Measurements from ENCODE around the gene SCAF1.

The SCAF1 gene

GRCh38 chr19:49688531-49689132 lies 46.6 kb downstream of the SCAF1 start:
- DNase-seq, result no peak

- no peak for DNase-seq
Measured at GRCh38 chr19:49689133-49690078, 47.4 kb downstream of the SCAF1 start, which contains the start of gene ADM5. Gene ADM5 (plus strand): TSS chr19:49689594. CDS start chr19:49689838, 244 bp downstream.

GRCh38 chr19:49690079-49690655 lies 48.2 kb downstream of the SCAF1 start:
- DNase-seq, result no peak

- DNase-seq, result peak; percentile 87
Measured at GRCh38 chr19:49690656-49691242, 48.7 kb downstream of the SCAF1 start, which contains the start of gene CPT1C. Gene CPT1C (plus strand): TSS chr19:49691116. CDS start chr19:49692253, 1,137 bp downstream.

GRCh38 chr19:49691243-49692146 lies 49.5 kb downstream of the SCAF1 start:
- peak; percentile 81 for DNase-seq

GRCh38 chr19:49692147-49692506 lies 50.1 kb downstream of the SCAF1 start:
- no peak for DNase-seq

- no peak for DNase-seq
Measured at GRCh38 chr19:49696115-49696514, 54.1 kb downstream of the SCAF1 start.

- no peak for DNase-seq
Measured at GRCh38 chr19:49696865-49697264, 54.9 kb downstream of the SCAF1 start.

- no peak for DNase-seq
Measured at GRCh38 chr19:49699364-49699763, 57.4 kb downstream of the SCAF1 start.

- DNase-seq, result no peak
Measured at GRCh38 chr19:49700563-49700962, 58.6 kb downstream of the SCAF1 start.

- DNase-seq, result no peak
Measured at GRCh38 chr19:49701271-49701786, 59.3 kb downstream of the SCAF1 start.

- DNase-seq, result no peak
Measured at GRCh38 chr19:49704888-49705642, 63.1 kb downstream of the SCAF1 start.

- no peak for DNase-seq
Measured at GRCh38 chr19:49705919-49706318, 63.9 kb downstream of the SCAF1 start.

Data from femur (tissue), 1 donor.